PFSK-1 (cell line): ENCODE measurements around the gene DYNLL1.

Experiments used
- FOXP2 ChIP-seq: optimal IDR thresholded peaks from 2 replicates; pipeline ENCODE3; 2011; ENCODE audit warnings: borderline replicate concordance, control low read depth, inconsistent platforms; ENCODE audit not compliant: insufficient read depth; ENCODE audit errors: extremely low read length, extremely low read depth
- POLR2AphosphoS5 ChIP-seq: IDR thresholded peaks from 2 replicates; pipeline ENCODE4 v1.6.1; 2012; ENCODE audit warnings: low read depth, mild to moderate bottlenecking, control low read depth, low read length, moderate library complexity
- SIN3A ChIP-seq: IDR thresholded peaks from 2 replicates; pipeline ENCODE4 v1.6.1; 2012; ENCODE audit warnings: mild to moderate bottlenecking, low read length, moderate library complexity, borderline replicate concordance; ENCODE audit not compliant: insufficient read depth
- TAF1 ChIP-seq: IDR thresholded peaks from 2 replicates; pipeline ENCODE4 v1.6.1; 2012; ENCODE audit warnings: low read length, control low read depth, borderline replicate concordance; ENCODE audit not compliant: insufficient read depth

DNA sequence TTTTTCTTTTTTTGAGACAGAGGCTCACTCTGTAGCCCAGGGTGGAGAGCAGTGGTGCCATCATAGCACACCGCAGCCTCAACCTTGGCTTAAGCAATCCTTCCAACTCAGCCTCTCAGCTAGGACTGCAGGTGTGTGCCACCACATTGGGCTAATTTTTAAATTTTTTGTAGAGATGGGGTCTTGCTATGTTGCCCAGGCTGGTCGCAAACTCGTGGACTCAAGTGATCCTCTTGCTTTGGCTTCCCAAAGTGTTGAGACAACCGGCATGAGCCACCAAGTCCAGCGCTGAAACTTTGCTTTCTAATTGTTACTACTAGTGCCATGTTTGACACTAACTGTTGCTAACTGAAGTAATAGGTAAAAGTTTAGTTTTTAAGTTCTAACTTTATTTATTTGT lies 46.3 kb downstream of the DYNLL1 start:
- TF ChIP-seq POLR2AphosphoS5 (no peak), FOXP2 (no peak), TAF1 (no peak), SIN3A (no peak)
